ENCODE data around the gene PLA2G4A.

PLA2G4A gene

GRCh38 chr1:186828611-186829454 is at the start of gene PLA2G4A:
Gene PLA2G4A (plus strand): TSS chr1:186828949. CDS start chr1:186854355, 25,406 bp downstream.
- DNase-seq = no peak

DNA sequence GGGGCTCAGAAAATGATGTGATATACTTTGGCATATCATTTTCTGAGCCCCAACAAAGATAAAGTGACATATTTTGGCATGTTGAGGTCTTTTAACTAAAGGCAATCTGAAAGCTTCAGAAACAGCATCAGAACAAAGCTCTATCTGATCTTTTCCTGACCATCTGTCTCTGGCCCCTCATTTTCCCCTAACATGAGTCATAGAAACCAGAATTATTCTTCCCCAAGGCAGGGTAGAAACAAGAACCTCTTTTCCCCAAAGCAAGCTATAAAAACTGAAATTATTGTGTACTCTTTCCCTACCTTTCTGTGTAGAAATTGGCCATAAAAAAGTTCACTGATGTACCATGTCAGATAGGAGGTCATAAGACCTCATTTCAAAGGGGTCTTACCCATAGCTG is 48.7 kb upstream of the PLA2G4A start:
- DNase-seq = no peak

- DNase-seq = no peak
Observed at GRCh38 chr1:186781730-186782129, 47.0 kb upstream of the PLA2G4A start.

DNA sequence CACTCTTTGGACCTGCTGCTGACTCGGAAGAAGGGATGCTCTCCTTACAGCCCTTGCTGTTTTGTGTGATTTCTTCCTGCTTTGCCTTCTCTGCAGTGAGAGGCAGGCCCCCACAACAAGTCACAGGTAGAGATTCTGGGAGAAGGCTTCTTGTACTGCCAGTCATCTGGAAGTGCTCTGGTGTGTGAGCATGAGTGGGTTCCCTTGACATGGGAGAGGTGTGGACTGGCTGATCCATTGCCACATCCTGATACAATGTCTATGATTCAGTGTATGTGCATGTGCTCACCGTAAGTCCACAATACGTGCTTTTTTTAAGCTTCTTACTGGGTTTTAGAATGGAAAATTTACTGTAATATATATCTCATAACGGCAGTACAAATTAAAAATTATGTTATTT is 46.0 kb upstream of the PLA2G4A start:
- no peak for DNase-seq

GRCh38 chr1:186783193-186783592 is 45.6 kb upstream of the PLA2G4A start:
- no peak for DNase-seq

GRCh38 chr1:186785503-186785902 is 43.2 kb upstream of the PLA2G4A start:
- no peak for DNase-seq

DNA sequence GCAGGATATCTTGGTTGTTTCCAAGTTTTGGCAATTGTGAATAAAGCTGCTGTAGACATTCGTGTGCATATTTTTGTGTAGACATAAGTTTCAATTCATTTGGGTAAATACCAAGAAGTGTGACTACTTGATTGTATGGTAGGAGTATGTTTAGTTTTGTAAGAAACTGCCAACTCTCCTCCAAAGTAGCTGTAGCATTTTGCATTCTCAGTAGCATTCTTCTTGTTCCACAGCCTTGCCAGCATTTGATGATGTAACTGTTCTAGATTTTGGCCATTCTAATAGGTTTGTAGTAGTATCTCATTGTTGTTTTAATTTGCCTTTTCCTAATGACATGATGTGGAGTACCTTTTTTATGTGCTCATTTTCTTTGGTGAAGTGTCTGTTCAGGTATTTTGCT is 38.6 kb upstream of the PLA2G4A start:
- DNase-seq = no peak

DNA sequence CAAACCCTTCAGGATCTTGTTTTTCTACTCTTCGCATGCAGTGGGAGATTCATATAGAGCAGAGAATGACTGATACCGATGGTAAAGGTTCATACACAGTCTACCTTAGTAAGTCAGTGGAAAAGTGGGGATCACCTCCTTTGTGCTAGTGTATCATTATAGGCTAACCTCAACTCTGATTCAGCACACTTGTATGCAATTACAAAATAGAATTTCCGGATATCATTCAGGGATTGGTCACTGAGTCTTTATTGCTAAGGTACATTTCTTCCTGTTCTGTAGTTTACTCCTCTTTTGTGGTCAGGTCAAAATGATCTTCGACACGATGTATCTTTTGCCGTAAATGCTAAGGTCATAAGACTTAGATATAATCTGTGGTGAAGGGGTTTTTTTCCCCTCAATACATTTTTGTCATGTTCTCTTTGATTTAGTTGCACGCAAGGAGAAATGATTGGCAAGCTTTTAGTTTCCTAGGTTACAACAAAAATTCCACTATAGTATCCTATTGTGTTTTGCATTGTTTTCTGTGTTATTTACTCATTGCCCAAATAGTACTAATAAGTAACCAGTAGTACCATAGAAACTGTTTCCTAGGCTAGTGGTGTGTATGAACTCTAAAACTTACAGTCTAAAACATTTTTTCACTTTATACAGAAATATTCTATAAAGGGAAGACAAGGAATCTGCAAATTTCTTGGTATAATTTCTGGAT is 35.7 kb upstream of the PLA2G4A start:
- no peak for DNase-seq

DNA sequence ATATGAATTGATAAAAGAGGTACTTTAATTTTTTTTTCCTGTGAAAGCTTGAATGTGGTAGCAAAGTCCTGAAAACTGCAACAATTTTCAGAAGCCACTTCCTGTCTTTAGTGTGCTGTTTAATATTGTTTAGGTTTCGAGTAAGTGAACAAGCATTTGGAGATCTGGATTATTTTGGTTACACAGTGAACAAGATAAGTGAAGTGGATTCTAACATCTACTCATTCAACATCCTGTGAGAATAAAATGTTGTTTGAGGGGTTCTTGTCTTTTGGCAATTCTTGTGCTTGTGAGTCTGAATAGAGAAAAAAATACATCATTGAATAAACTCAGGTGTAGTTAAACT is 35.2 kb upstream of the PLA2G4A start:
- DNase-seq = no peak

DNA sequence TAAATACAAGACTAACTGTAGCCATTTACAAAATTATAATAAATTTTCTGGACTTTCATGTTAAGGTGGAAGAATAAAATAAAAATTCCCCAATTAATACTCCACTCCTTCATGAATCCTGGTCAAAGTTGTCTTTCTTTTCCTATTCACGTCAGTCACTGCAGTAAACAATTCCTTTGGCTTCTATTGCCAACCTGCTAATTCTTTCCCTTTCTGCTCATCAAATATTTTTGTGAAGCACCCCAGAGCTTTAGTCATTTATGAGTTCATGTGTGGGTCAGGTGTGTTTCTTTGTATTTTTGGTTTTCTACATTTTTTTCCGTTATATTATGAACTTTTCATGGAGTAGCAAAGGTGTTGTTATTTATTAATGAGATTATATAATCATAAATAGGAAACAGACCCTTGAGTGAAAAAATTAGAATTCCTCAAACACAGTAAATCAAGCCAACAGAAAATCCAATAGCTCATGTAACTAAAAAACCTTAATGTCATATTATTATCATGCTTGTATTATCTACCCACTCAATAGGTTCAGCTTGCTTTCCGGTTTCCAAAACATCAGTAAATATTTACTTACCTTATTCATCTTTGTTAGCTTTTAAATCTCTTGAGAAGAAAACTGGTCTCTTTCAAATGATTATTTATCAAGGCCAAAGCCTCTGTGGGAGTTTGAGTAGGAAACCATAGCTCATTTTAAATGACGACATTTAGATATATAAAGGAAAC is 29.6 kb upstream of the PLA2G4A start:
- no peak for DNase-seq

GRCh38 chr1:186799689-186800054 is 29.1 kb upstream of the PLA2G4A start:
- no peak for DNase-seq

- DNase-seq = no peak
Observed at GRCh38 chr1:186802388-186802787, 26.4 kb upstream of the PLA2G4A start.

- no peak for DNase-seq
Observed at GRCh38 chr1:186804679-186805078, 24.1 kb upstream of the PLA2G4A start.

DNA sequence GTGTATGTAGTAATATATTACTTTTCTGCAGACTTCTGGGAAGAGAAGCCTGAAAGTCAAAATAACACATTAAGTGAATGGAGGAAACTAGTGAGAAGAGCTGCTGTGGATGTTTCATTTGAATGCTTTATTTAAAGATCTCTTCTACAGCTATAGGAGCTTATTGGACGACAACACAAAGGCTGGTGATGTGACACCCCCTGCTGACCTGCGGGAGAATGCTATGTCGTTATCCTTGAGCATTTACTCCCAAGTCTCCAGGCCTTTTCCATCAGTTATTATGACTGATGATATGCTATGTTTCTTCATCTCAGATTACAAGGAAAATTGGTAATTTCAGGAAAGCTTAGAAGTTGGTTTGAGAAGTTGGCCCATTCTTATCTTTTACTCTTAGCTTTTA is 22.3 kb upstream of the PLA2G4A start:
- DNase-seq = no peak

DNA sequence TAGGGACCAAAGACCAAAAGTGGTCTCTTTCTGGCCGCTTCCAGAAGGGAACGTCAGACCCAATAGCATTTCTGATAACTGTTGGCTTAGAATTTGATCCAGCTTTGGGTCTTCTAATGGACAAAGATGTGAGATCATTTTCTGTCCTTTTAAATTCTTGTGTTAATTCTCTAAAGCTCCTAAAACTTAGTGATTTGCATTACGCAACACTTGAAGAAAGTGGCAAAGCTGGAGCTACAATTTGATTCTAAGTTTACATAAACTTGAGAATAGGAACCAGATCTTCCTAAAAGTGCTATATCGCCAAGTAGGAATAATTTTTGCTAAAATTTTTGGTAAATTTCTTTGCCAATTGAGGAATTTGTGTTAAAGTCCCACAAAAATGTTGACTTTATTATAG is 21.6 kb upstream of the PLA2G4A start:
- DNase-seq = no peak

DNA sequence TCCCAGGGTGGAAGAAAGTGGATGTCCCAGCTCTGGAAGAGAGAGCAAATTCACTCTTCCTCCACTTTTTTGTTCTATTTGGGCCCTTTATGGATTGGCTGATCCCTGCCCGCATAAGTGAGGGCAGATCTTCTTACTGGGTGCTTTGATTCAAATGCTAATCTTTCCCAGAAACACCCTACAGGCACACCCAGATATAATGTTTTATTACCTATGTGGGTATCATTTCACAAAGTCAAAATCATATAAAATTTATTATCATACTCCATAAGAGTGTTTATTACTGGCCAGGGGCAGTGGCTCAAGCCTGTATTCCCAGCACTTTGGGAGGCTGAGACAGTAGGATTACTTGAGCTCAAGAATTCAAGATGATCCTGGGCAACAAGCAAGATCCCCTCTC is 16.9 kb upstream of the PLA2G4A start:
- no peak for DNase-seq

DNA sequence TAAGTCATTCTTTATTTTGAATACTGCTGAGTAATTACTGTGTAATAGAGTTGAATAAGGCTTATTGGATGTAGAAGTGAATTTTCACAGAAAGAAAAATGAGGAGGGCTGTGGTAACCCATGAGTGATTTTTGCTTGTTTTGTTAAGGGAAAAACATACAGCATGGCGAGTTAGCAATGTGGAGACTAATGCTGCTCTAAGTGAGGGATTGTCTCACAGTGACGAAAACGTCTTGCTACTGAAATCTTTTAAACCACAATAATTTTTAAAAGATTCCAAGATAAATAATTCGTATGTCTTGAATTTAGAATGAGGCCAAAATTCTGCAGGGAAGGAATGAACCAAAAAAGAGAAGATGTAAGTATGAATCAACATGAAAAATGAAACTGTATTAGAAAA is 16.2 kb upstream of the PLA2G4A start:
- no peak for DNase-seq

GRCh38 chr1:186813420-186813819 is 15.3 kb upstream of the PLA2G4A start:
- DNase-seq = no peak

DNA sequence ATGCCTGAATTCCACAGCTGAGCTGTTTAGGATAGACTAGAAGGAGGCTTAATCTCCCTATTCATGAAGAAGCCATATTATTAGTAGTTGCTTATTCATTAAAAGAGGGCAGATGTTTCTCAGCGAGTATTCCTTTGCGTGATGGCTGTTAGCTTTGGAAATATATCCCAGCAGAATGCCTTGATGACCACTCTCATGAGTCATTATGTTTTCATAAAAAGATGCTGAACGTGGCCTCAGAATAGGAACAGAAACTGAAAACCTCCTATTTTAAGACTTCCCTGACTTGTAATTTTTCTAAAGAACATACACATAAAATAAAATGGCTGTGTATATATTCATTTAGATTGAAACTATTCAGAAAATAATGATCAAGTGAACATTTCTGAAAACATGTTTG is 9.6 kb upstream of the PLA2G4A start:
- no peak for DNase-seq

DNA sequence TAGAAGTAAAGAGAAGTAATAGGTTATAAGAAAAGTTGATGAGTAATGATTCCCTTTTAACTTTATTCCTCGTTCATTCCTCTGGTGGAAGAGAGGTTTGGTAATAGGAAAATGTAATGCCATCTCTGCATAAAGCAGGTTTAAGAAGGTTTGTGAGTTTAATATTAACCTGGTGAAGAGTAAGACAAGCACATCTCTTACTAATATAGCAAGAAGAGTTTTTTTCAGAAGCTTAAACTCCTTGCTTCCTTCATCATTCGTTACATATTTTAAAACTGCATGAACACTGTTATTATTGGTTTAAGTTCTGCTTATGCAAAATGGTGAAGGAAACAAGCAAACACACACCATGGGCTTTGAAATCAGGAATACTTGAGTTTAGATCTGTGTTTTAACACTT is 9.2 kb upstream of the PLA2G4A start:
- no peak for DNase-seq

GRCh38 chr1:186829686-186830587 is 1.2 kb downstream of the PLA2G4A start:
- no peak for DNase-seq

GRCh38 chr1:186831168-186831567 is 2.4 kb downstream of the PLA2G4A start:
- DNase-seq = no peak

All from activated naive CD4-positive, alpha-beta T cell (primary cell).